B cell (primary cell): Measurements from ENCODE around the gene ZNF492.

Experiments used
- EZH2 ChIP-seq: IDR thresholded peaks from 2 replicates; pipeline ENCODE4 v1.6.1; 2012; ENCODE audit warnings: borderline replicate concordance, low read depth, mild to moderate bottlenecking, moderate library complexity, low read length; ENCODE audit not compliant: insufficient read depth, poor library complexity, severe bottlenecking
- TF ChIP-seq, protein P1 (sequence below): fragments of 200-600 bp; IDR thresholded peaks from one replicate; pipeline ENCODE4 v1.8.0; 2022; ENCODE audit warnings: antibody characterized with exemption, mild to moderate bottlenecking

DNA sequence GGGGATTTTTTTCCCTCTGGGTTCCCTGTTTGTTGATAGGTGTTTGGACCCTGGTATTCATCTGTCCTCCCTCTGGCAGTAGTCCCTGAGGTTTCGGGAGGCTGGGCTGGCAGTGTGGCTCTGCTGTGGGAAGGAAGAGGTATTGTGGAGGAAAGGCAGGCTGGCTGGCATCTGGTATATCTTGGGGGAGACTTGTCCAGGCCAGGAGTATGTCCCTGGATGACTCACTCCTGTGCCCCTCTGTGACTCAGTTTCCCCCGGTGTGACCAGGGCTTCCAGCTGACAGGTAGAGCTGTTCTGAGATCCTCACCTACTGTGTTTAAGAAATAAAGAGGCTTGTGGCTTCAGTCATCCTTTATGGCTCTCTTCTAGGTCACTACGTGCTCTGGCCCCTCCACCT is 14.2 kb upstream of the ZNF492 start:
- TF ChIP-seq, protein P1, sequence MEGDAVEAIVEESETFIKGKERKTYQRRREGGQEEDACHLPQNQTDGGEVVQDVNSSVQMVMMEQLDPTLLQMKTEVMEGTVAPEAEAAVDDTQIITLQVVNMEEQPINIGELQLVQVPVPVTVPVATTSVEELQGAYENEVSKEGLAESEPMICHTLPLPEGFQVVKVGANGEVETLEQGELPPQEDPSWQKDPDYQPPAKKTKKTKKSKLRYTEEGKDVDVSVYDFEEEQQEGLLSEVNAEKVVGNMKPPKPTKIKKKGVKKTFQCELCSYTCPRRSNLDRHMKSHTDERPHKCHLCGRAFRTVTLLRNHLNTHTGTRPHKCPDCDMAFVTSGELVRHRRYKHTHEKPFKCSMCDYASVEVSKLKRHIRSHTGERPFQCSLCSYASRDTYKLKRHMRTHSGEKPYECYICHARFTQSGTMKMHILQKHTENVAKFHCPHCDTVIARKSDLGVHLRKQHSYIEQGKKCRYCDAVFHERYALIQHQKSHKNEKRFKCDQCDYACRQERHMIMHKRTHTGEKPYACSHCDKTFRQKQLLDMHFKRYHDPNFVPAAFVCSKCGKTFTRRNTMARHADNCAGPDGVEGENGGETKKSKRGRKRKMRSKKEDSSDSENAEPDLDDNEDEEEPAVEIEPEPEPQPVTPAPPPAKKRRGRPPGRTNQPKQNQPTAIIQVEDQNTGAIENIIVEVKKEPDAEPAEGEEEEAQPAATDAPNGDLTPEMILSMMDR, result no peak
- no peak for TF ChIP-seq EZH2
